SW 1271 (cell line): ENCODE results near the gene IGF2R.
"Not testable (repeated sequence)": the region's sequence is repeated elsewhere in the genome, so short reads cannot be mapped to it uniquely, and the experiment has no call there.

ENCODE experiments used
- DNase-seq, 2 experiments: peaks; one replicate each; lab custom pipeline; 2025; lab: John Stamatoyannopoulos, UW

IGF2R gene

GRCh38 chr6:160124007-160124406, 155.1 kb downstream of the IGF2R start:
- DNase-seq, result no peak

GRCh38 chr6:160124605-160125004, 155.7 kb downstream of the IGF2R start:
- no peak for DNase-seq

- DNase-seq, result not testable (repeated sequence)
Observed at GRCh38 chr6:160125105-160125504, 156.2 kb downstream of the IGF2R start.

GRCh38 chr6:160127270-160128124, 158.6 kb downstream of the IGF2R start:
- DNase-seq, result no peak

GRCh38 chr6:160128125-160128683, 159.3 kb downstream of the IGF2R start:
- no peak for DNase-seq

- no peak for DNase-seq
Observed at GRCh38 chr6:160128879-160129516, 160.1 kb downstream of the IGF2R start.

- DNase-seq, result no peak
Observed at GRCh38 chr6:160129881-160130615, 161.2 kb downstream of the IGF2R start.

- no peak for DNase-seq
Observed at GRCh38 chr6:160130729-160131484, 162.0 kb downstream of the IGF2R start.

- DNase-seq, result no peak
Observed at GRCh38 chr6:160131636-160132296, 162.9 kb downstream of the IGF2R start.

- DNase-seq, result no peak
Observed at GRCh38 chr6:160132297-160132637, 163.4 kb downstream of the IGF2R start.

GRCh38 chr6:160132776-160133338, 164.0 kb downstream of the IGF2R start:
- no peak for DNase-seq

- no peak for DNase-seq
Observed at GRCh38 chr6:160133441-160134336, 164.8 kb downstream of the IGF2R start.

GRCh38 chr6:160134337-160134751, 165.5 kb downstream of the IGF2R start:
- DNase-seq, result not testable (repeated sequence)

GRCh38 chr6:160134779-160135547, 166.1 kb downstream of the IGF2R start:
- DNase-seq, result no peak

- DNase-seq, result no peak
Observed at GRCh38 chr6:160135907-160136655, 167.2 kb downstream of the IGF2R start.

- DNase-seq, result no peak
Observed at GRCh38 chr6:160137130-160137988, 168.5 kb downstream of the IGF2R start.
